ENCODE measurements around the gene EWSR1. TPM values are rescaled to one million over a fixed set of nuclear protein-coding genes. Genes with fewer than 3 reads are reported as not detected.

The EWSR1 gene
- total and polyA plus RNA-seq, 2 donors (not counting 3 experiments of a cell fraction or from before 2014, with no cell fraction given): 305 to 588 TPM

DNA sequence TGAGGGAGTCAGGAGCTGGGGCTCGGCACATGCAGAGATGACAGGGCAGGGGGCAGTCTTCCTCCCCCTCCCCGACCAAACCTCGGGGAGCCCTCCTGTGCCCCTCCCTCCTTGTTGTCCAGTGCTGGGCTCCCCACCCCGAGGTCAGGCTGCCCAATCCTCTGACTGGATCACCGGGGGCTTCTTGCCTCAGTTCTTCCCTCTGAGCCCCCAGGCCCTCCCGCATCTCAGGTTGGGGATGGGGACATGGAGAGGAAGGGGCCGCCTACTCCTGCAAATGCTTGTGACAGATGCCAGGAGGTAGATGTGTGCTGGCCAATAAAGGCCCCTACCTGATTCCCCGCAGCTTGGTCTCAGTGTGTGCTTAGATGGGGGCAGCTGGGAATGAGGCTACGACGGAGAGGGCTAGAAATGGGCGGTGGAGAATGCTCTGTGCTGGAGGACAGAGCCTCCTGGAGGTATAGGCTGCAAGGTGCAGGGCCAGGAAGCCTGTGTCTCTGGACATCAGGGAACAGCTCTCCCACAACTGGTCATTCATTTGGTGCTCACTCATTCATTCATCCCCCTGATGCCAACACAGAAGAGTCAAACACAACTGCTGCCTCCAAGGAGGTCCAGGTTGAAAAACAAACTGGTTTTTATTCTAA lies 8.7 kb upstream of the EWSR1 start:
- Histone ChIP-seq H3K9me1 (replicated peaks; ENCODE audit: control insufficient read depth, extremely low read depth, insufficient read depth, low read length) (no peaks in the 10 kb centered on the region), H3K4me1 (ENCODE audit: control insufficient read depth, extremely low read depth, insufficient read depth, low read length) (no peaks in the 10 kb centered on the region), H3K4me2 (ENCODE audit: insufficient read depth, low read length) (no peak overlapping the region), H3K9ac (replicated peaks; ENCODE audit: extremely low read depth, insufficient read depth, low read length) (no peak overlapping the region), H3K4me3 (replicated peaks in 1 of 3; ENCODE audit: insufficient read depth in 1 of 3, low read depth in 1 of 3, low read length in 3 of 3) (no peak overlapping the region), H3K9me3 (replicated peaks; ENCODE audit: control insufficient read depth, insufficient read depth, low read length) (no peaks in the 10 kb centered on the region), H3K79me2 (ENCODE audit: control insufficient read depth, insufficient read depth, low read length) (no peaks in the 10 kb centered on the region), H3K27me3 (ENCODE audit: control insufficient read depth in 2 of 2, insufficient read depth in 2 of 2, low read length in 2 of 2) (no peaks in the 10 kb centered on the region), H3K36me3 (ENCODE audit: control insufficient read depth in 2 of 2, extremely low read depth in 1 of 2, insufficient read depth in 2 of 2, low read length in 2 of 2) (peaks cover 0 to 11% of the 10 kb centered on the region in 2 experiments), H4K20me1 (replicated peaks; ENCODE audit: control insufficient read depth, extremely low read depth, insufficient read depth, low read length) (no peaks in the 10 kb centered on the region), H3K27ac (ENCODE audit: insufficient read depth, low read depth, low read length) (no peak overlapping the region), H2AFZ (ENCODE audit: low read depth, low read length) (no peak overlapping the region)
- intact Hi-C loops (cut with micrococcal nuclease) (no loop called here), dilution Hi-C loops (cut with MboI; ENCODE audit: extremely low pct_ligation_motif_present, low sequenced_read_pairs) (no loop called here)
- BruUV-seq (replicated peaks): no TSS peak
- DNase-seq (ENCODE audit: low read depth, low spot score) (no peak), FAIRE-seq (no peak)
- CTCF ChIA-PET: interaction anchor here (0.9 to 1.3 kb wide), 2 partner anchors 14 to 57 kb away, joined by 3 to 6 read pairs; no protein-coding TSS in a partner anchor
- no peak for TF ChIP-seq POLR2A (IDR thresholded peaks at IDR 0.05; ENCODE audit: low read depth, low read length)
- no peak for TF ChIP-seq JUN (IDR thresholded peaks at IDR 0.05; ENCODE audit: borderline replicate concordance, insufficient read depth, insufficient read length, low read depth)
- no peak for TF ChIP-seq POLR2AphosphoS5 (IDR thresholded peaks at IDR 0.05; ENCODE audit: insufficient read depth, low read depth, low read length)
- TF ChIP-seq MYC (IDR thresholded peaks at IDR 0.05; ENCODE audit: low read depth, low read length): no peak
- TF ChIP-seq FOS (IDR thresholded peaks at IDR 0.05; ENCODE audit: borderline replicate concordance, insufficient read depth, low read length): no peak
- no peak for TF ChIP-seq GATA2 (IDR thresholded peaks at IDR 0.05; ENCODE audit: insufficient read depth, insufficient read length, low read depth, low read length)
- TF ChIP-seq, protein P1, sequence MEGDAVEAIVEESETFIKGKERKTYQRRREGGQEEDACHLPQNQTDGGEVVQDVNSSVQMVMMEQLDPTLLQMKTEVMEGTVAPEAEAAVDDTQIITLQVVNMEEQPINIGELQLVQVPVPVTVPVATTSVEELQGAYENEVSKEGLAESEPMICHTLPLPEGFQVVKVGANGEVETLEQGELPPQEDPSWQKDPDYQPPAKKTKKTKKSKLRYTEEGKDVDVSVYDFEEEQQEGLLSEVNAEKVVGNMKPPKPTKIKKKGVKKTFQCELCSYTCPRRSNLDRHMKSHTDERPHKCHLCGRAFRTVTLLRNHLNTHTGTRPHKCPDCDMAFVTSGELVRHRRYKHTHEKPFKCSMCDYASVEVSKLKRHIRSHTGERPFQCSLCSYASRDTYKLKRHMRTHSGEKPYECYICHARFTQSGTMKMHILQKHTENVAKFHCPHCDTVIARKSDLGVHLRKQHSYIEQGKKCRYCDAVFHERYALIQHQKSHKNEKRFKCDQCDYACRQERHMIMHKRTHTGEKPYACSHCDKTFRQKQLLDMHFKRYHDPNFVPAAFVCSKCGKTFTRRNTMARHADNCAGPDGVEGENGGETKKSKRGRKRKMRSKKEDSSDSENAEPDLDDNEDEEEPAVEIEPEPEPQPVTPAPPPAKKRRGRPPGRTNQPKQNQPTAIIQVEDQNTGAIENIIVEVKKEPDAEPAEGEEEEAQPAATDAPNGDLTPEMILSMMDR (IDR thresholded peaks at IDR 0.05; ENCODE audit: extremely low read depth in 1 of 2, insufficient read depth in 1 of 2, low read depth in 1 of 2, low read length in 2 of 2): no peak
- TF ChIP-seq, protein P2, sequence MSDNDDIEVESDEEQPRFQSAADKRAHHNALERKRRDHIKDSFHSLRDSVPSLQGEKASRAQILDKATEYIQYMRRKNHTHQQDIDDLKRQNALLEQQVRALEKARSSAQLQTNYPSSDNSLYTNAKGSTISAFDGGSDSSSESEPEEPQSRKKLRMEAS (IDR thresholded peaks at IDR 0.05; ENCODE audit: insufficient read depth, insufficient read length): no peak
- TF ChIP-seq EZH2 (IDR thresholded peaks at IDR 0.05; ENCODE audit: borderline replicate concordance, low read depth, low read length, severe bottlenecking): no peak
- POLR2A ChIA-PET: interaction anchor here (1.7 kb wide), 1 partner anchor 10 kb away, joined by 3 read pairs; no protein-coding TSS in a partner anchor

All from endothelial cell of umbilical vein (primary cell).